ENCODE data around the gene SLC39A11.

- no peak for TF ChIP-seq POLR2A (IDR thresholded peaks at IDR 0.05)
- TF ChIP-seq CTCF (IDR thresholded peaks at IDR 0.05) = no peak
These were observed 222.9 kb downstream of the SLC39A11 start for GRCh38 chr17:72869630-72870029.

Data from body of pancreas (tissue), 4 donors.